GM23338 (cell line): Measurements from ENCODE around the gene PID1. TPM values are rescaled to one million over a fixed set of nuclear protein-coding genes. Genes with fewer than 3 reads are reported as not detected.

Experiments
- CTCF ChIP-seq, 2 experiments: fragments of 200-600 bp in 1 of 2; sonication (generic) in 1 of 2; conservative IDR thresholded peaks; 2 replicates each; pipeline versions ENCODE4 v1.5.1 to v1.6.1; 2016 to 2017; ENCODE audit warnings: antibody characterized with exemption in 2 of 2, low read depth in 2 of 2, mild to moderate bottlenecking in 2 of 2, moderate library complexity in 1 of 2
- ETS1 ChIP-seq: IDR thresholded peaks from 2 replicates; pipeline ENCODE4 v1.6.1; 2016; ENCODE audit warnings: antibody characterized with exemption
- EZH2phosphoT487 ChIP-seq: fragments of 200-600 bp; sonication (generic); IDR thresholded peaks from one replicate; pipeline ENCODE4 v1.8.1; 2018; ENCODE audit warnings: antibody characterized with exemption; ENCODE audit not compliant: unreplicated experiment
- NANOG ChIP-seq: IDR thresholded peaks from 2 replicates; pipeline ENCODE4 v1.6.1; 2016; ENCODE audit warnings: antibody characterized with exemption, borderline replicate concordance
- POLR2AphosphoS5 ChIP-seq: IDR thresholded peaks from 2 replicates; pipeline ENCODE4 v1.6.1; 2016; ENCODE audit warnings: antibody characterized with exemption, low read depth
- STAT1 ChIP-seq: IDR thresholded peaks from one replicate; pipeline ENCODE4 v1.6.1; 2016; ENCODE audit warnings: antibody characterized with exemption; ENCODE audit not compliant: unreplicated experiment
- ZNF114 ChIP-seq: fragments of 250-450 bp; sonication (Bioruptor Pico); IDR thresholded peaks from 2 replicates; pipeline ENCODE4 v1.5.0; 2020; ENCODE audit warnings: mild to moderate bottlenecking, moderate library complexity
- ZNF462 ChIP-seq: fragments of 250-450 bp; sonication (Bioruptor Pico); IDR thresholded peaks from 2 replicates; pipeline ENCODE4 v1.5.0; 2020; ENCODE audit warnings: mild to moderate bottlenecking, moderate library complexity
- polyA plus RNA-seq: library from polyadenylated mRNA; unstranded; fragments of >200 nt; fragmentation: Nextera tagmentation; extraction: Ambion mirVana; gene quantifications from 2 replicates; pipeline ENCODE4 v1.2.1, GENCODE V29; 2016
- total RNA-seq: library from RNA; depleted of rRNA; stranded (reverse); fragments of >200 nt; shearing (Covaris generic); gene quantifications from 2 replicates; pipeline ENCODE4 v1.2.3, GENCODE V29; 2014

The PID1 gene
- total and polyA plus RNA-seq, 2 experiments from 2014 or later = 1.7 to 2.4 TPM

GRCh38 chr2:229104025-229104424 lies 167.1 kb downstream of the PID1 start (continued):
- TF ChIP-seq ZNF462 (no peak), EZH2phosphoT487 (no peak), STAT1 (no peak), POLR2AphosphoS5 (no peak), ZNF114 (no peak), ETS1 (no peak), CTCF (conservative IDR thresholded peaks at IDR 0.05; ENCODE audit: low read depth in 2 of 2) (no peak), NANOG (no peak)
